WTC11 (cell line): ENCODE measurements around the gene RSPO3. TPM values are rescaled to one million over a fixed set of nuclear protein-coding genes. Genes with fewer than 3 reads are reported as not detected.

Source experiments
- ATAC-seq: fragments of 200-7000 bp; cut with Tn5 transposase; 2 replicates; pipeline ENCODE4 v1.10.0; 2021; ENCODE audit warnings: mild to moderate bottlenecking, moderate library complexity
- Bru-seq: library from RNA; stranded (reverse); fragments of 400-500 nt; gene quantifications from one replicate; lab custom pipeline; 2021; lab: Mats Ljungman, UMichigan
- CTCF ChIA-PET: fragments of 300-600 bp; sonication (Branson Sonifier 250); formaldehyde crosslinking; loops from one replicate; lab custom pipeline; 2021; ENCODE audit warnings: antibody characterized with exemption; lab: Charles Lee
- POLR2A ChIA-PET: fragments of 350-600 bp; sonication (Branson Sonifier 250); formaldehyde crosslinking; loops from one replicate; lab custom pipeline; 2021; ENCODE audit warnings: antibody characterized with exemption; lab: Charles Lee
- DNase-seq: peaks from one replicate; pipeline ENCODE4 v3.0.0; 2021; ENCODE audit warnings: low spot score
- H3K27ac Mint-ChIP-seq: 2 replicates; pipeline ENCODE4 v1.8.0; 2021; ENCODE audit warnings: mixed read lengths
- H3K27me3 Mint-ChIP-seq: 2 replicates; pipeline ENCODE4 v1.8.0; 2021; ENCODE audit warnings: low read depth, mild to moderate bottlenecking, moderate library complexity, mixed read lengths
- H3K36me3 Mint-ChIP-seq: 2 replicates; pipeline ENCODE4 v1.8.0; 2021; ENCODE audit warnings: mixed read lengths
- H3K4me1 Mint-ChIP-seq: 2 replicates; pipeline ENCODE4 v1.8.0; 2022; ENCODE audit warnings: mixed read lengths
- H3K4me3 Mint-ChIP-seq: 2 replicates; pipeline ENCODE4 v1.8.0; 2021; ENCODE audit warnings: mild to moderate bottlenecking, moderate library complexity, mixed read lengths
- H3K9me3 Mint-ChIP-seq: 2 replicates; pipeline ENCODE4 v1.8.0; 2021; ENCODE audit warnings: mixed read lengths
- CBFB ChIP-seq: sonication (generic); formaldehyde crosslinking; IDR thresholded peaks from 2 replicates; pipeline ENCODE4 v1.8.1; 2022; ENCODE audit warnings: mild to moderate bottlenecking, low read depth, missing genetic modification reagents
- CTCF ChIP-seq: fragments of 200-600 bp; IDR thresholded peaks from 2 replicates; pipeline ENCODE4 v1.8.0; 2022; ENCODE audit warnings: antibody characterized with exemption
- E2F5 ChIP-seq: sonication (generic); formaldehyde crosslinking; IDR thresholded peaks from 2 replicates; pipeline ENCODE4 v1.8.1; 2022; ENCODE audit warnings: mild to moderate bottlenecking, moderate library complexity, missing genetic modification reagents
- HMGA2 ChIP-seq: fragments of 250-450 bp; sonication (Bioruptor Pico); IDR thresholded peaks from 2 replicates; pipeline ENCODE4 v1.4.0; 2021; ENCODE audit warnings: mild to moderate bottlenecking, moderate library complexity
- NFATC4 ChIP-seq: fragments of 250-450 bp; sonication (Bioruptor Pico); IDR thresholded peaks from 2 replicates; pipeline ENCODE4 v1.9.0; 2021; ENCODE audit warnings: mild to moderate bottlenecking
- SP1 ChIP-seq: sonication (generic); formaldehyde crosslinking; conservative IDR thresholded peaks from 2 replicates; pipeline ENCODE4 v1.8.1; 2022; ENCODE audit warnings: missing genetic modification reagents
- ZNF263 ChIP-seq: sonication (generic); formaldehyde crosslinking; IDR thresholded peaks from 2 replicates; pipeline ENCODE4 v1.8.1; 2022; ENCODE audit warnings: low read depth, mild to moderate bottlenecking, moderate library complexity, missing genetic modification reagents
- ZNF425 ChIP-seq: fragments of 250-450 bp; sonication (Bioruptor Pico); conservative IDR thresholded peaks from 2 replicates; pipeline ENCODE4 v1.9.0; 2021; ENCODE audit warnings: mild to moderate bottlenecking
- ZNF512 ChIP-seq: sonication (generic); formaldehyde crosslinking; IDR thresholded peaks from 2 replicates; pipeline ENCODE4 v1.8.1; 2022; ENCODE audit warnings: missing genetic modification reagents, borderline replicate concordance
- long read RNA-seq, 3 experiments: library from RNA in 1 of 3; library from capped mRNA in 1 of 3; library from polyadenylated mRNA in 1 of 3; unstranded in 2 of 3; stranded (forward) in 1 of 3; transcript quantifications; one replicate each; pipeline ENCODE4 v2.0.0, GENCODE V29; 2021
- total RNA-seq: library from RNA; stranded (reverse); gene quantifications from 3 replicates; pipeline ENCODE4 v1.2.3, GENCODE V29; 2021

Gene RSPO3
- total RNA-seq (0.14 TPM in 1 of 3 replicates, not detected in the others), Bru-seq, nascent RNA (percentile 4 among the genes with signal in this experiment)
- long read RNA-seq, experiment 1, partial matches to known transcripts = 0 of 1 reads
- long read RNA-seq, experiment 1, other reads (novel, unspliced or antisense) = 0 of 1 reads
- long read RNA-seq, experiment 2 = 0 reads
- long read RNA-seq, experiment 3 = 0 reads

GRCh38 chr6:127118298-127119101, at the start of gene RSPO3:
Gene RSPO3, plus strand, starts transcription at chr6:127118671. Its CDS starts 522 bp downstream, at chr6:127119193.
- DNase-seq (peak; percentile 52), ATAC-seq (peak; percentile 33)
- Mint-ChIP-seq H3K4me1 (peaks cover 21% of the 10 kb centered on the region), H3K9me3 (no peaks in the 10 kb centered on the region), H3K27ac (no peak within 1 kb of the TSS), H3K27me3 (peaks cover 76% of the 10 kb centered on the region), H3K36me3 (0 out of 2 replicates have a peak, but pooled peaks cover 2% of the 10 kb centered on the region), H3K4me3 (peak within 1 kb of the TSS; percentile 87)
- TF ChIP-seq CBFB (CRISPR knock-in tag) (no peak), ZNF425 (CRISPR knock-in tag) (no peak), SP1 (CRISPR knock-in tag) (no peak), ZNF512 (CRISPR knock-in tag) (0 out of 2 replicates have a peak, but pooled peaks have one; percentile 51), ZNF263 (CRISPR knock-in tag) (peak; percentile 80; the same call in 1 of the 2 replicates), E2F5 (0 out of 2 replicates have a peak, but pooled peaks have one; percentile 34)
- POLR2A ChIA-PET = no interaction called here
- CTCF ChIA-PET = interaction anchor here (0.6 to 1.3 kb wide), 4 partner anchors 148 to 1130 kb away, joined by 3 to 5 read pairs (median 4); no protein-coding TSS in a partner anchor

GRCh38 chr6:127069659-127070279, 48.7 kb upstream of the RSPO3 start:
- no peaks in the 10 kb centered on the region for H3K27me3 Mint-ChIP-seq
- ChIA-PET CTCF (no interaction called here), POLR2A (no interaction called here)

GRCh38 chr6:127073222-127073621, 45.2 kb upstream of the RSPO3 start:
- POLR2A ChIA-PET = no interaction called here
- TF ChIP-seq HMGA2 = no peak
- Mint-ChIP-seq H3K36me3 (no peaks in the 10 kb centered on the region), H3K4me1 (peaks cover 28% of the 10 kb centered on the region), H3K4me3 (no peak overlapping the region), H3K27me3 (no peaks in the 10 kb centered on the region), H3K27ac (no peak overlapping the region), H3K9me3 (no peaks in the 10 kb centered on the region)
- no peak for ATAC-seq
- DNase-seq = no peak
- CTCF ChIA-PET = no interaction called here

More at GRCh38 chr6:127069659-127070279, 48.7 kb upstream of the RSPO3 start:
- DNase-seq (no peak), ATAC-seq (peak; percentile 94)
- H3K4me3 Mint-ChIP-seq = no peak overlapping the region
- TF ChIP-seq CTCF (peak; percentile 20; the same call in 1 of the 2 replicates), NFATC4 (CRISPR knock-in tag) (no peak)
- H3K36me3 Mint-ChIP-seq = no peaks in the 10 kb centered on the region
- H3K4me1 Mint-ChIP-seq = peaks cover 2% of the 10 kb centered on the region
- no peaks in the 10 kb centered on the region for H3K9me3 Mint-ChIP-seq
- no peak overlapping the region for H3K27ac Mint-ChIP-seq
